Subcutaneous abdominal adipose tissue (tissue), 5 donors: ENCODE measurements around the gene ASTN2.

Source experiments
- H3K27ac ChIP-seq: one replicate; pipeline ENCODE4 v1.7.0; 2013; ENCODE audit warnings: low read depth, mild to moderate bottlenecking, inconsistent platforms, low read length, moderate library complexity
- H3K27me3 ChIP-seq, 5 donors: one replicate each; pipeline ENCODE4 v1.7.0; 2013; ENCODE audit warnings: low read length in 5 of 5, inconsistent platforms in 1 of 5; ENCODE audit not compliant: control insufficient read depth in 5 of 5, insufficient read depth in 4 of 5
- H3K36me3 ChIP-seq, 5 donors: one replicate each; pipeline ENCODE4 v1.7.0; 2013; ENCODE audit warnings: low read length in 5 of 5; ENCODE audit not compliant: control insufficient read depth in 5 of 5, insufficient read depth in 5 of 5
- H3K4me1 ChIP-seq, 5 donors: one replicate each; pipeline ENCODE4 v1.7.0; 2013; ENCODE audit warnings: low read length in 5 of 5, mild to moderate bottlenecking in 3 of 5, moderate library complexity in 1 of 5; ENCODE audit not compliant: control insufficient read depth in 5 of 5, insufficient read depth in 5 of 5
- H3K4me3 ChIP-seq, 5 donors: one replicate each; pipeline ENCODE4 v1.7.0; 2013; ENCODE audit warnings: low read length in 5 of 5, low read depth in 1 of 5
- H3K9ac ChIP-seq, 5 donors: one replicate each; pipeline ENCODE4 v1.7.0; 2013; ENCODE audit warnings: low read length in 5 of 5, mild to moderate bottlenecking in 4 of 5, moderate library complexity in 3 of 5
- H3K9me3 ChIP-seq, 5 donors: one replicate each; pipeline ENCODE4 v1.7.0; 2013; ENCODE audit warnings: low read length in 5 of 5; ENCODE audit not compliant: control insufficient read depth in 5 of 5
- donor health status: healthy.
- donor health status: healthy.
- donor health status: healthy.
- donor health status: healthy.
- donor health status: healthy.

The ASTN2 gene

GRCh38 chr9:117239428-117239827 is 175.4 kb downstream of the ASTN2 start:
- Histone ChIP-seq H3K36me3 (no peaks in the 10 kb centered on the region), H3K9me3 (no peaks in the 10 kb centered on the region), H3K4me3 (no peak overlapping the region), H3K4me1 (no peaks in the 10 kb centered on the region), H3K27ac (no peak overlapping the region), H3K9ac (no peak overlapping the region), H3K27me3 (no peaks in the 10 kb centered on the region)

GRCh38 chr9:117234103-117234502 is 180.8 kb downstream of the ASTN2 start:
- H3K9me3 ChIP-seq = no peaks in the 10 kb centered on the region
- no peak overlapping the region for H3K9ac ChIP-seq
- H3K36me3 ChIP-seq = no peaks in the 10 kb centered on the region
- peaks cover 0 to 6% (median 0%) of the 10 kb centered on the region in 5 donors for H3K27me3 ChIP-seq
- no peaks in the 10 kb centered on the region for H3K4me1 ChIP-seq
- H3K4me3 ChIP-seq = no peak overlapping the region
- H3K27ac ChIP-seq = no peak overlapping the region

DNA sequence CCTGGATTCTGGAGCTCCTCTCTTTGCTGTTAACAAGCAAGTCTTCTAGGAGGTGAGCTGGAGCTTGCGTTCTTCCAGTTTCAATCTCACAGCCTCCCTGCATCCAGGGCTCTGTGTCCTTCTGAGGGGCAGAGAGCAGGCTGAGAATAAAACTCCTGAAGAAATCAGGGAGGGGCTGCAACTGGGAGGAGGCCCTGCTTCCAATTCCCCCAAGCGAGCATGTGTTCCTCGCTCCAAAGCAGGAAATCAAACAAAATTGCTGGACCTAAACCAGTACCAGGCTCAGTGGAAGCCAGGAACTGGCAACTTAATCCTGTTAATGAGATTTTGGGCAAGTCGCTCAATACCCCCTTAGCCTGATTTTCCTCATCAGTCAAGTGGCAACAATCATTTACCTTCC is 181.8 kb downstream of the ASTN2 start:
- H3K9ac ChIP-seq = no peak overlapping the region
- H3K9me3 ChIP-seq = no peaks in the 10 kb centered on the region
- H3K27ac ChIP-seq = no peak overlapping the region
- no peaks in the 10 kb centered on the region for H3K36me3 ChIP-seq
- H3K4me3 ChIP-seq = no peak overlapping the region
- peaks cover 0 to 6% (median 0%) of the 10 kb centered on the region in 5 donors for H3K27me3 ChIP-seq
- H3K4me1 ChIP-seq = no peaks in the 10 kb centered on the region

GRCh38 chr9:117232281-117232680 is 182.6 kb downstream of the ASTN2 start:
- Histone ChIP-seq H3K27ac (no peak overlapping the region), H3K36me3 (no peaks in the 10 kb centered on the region), H3K9me3 (no peaks in the 10 kb centered on the region), H3K4me1 (no peaks in the 10 kb centered on the region), H3K4me3 (no peak overlapping the region), H3K9ac (no peak overlapping the region), H3K27me3 (peaks cover 0 to 6% (median 0%) of the 10 kb centered on the region in 5 donors)

GRCh38 chr9:117231012-117231411 is 183.8 kb downstream of the ASTN2 start:
- Histone ChIP-seq H3K9ac (no peak overlapping the region), H3K27ac (no peak overlapping the region), H3K4me3 (no peak overlapping the region), H3K4me1 (no peaks in the 10 kb centered on the region), H3K9me3 (no peaks in the 10 kb centered on the region), H3K36me3 (no peaks in the 10 kb centered on the region), H3K27me3 (peaks cover 0 to 6% (median 0%) of the 10 kb centered on the region in 5 donors)

DNA sequence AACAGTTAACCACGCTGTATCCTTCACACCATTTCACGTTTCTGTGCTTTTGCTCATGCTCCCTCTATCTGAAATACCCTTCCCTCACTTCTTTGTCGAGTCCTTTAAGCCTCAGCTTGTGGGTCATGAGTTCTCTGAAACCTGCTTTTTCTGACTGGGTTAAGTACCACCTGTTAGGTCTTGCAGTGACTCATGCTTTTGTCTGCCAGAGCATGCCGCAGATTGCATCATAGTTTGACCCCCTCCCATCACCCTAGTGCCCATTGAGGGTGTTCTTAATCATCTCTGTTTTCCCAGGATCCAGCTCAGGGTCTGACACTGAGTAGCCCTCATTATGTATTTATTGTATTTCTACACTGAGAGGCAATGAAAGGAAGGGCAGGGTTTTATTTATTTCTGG is 190.2 kb downstream of the ASTN2 start:
- H3K9me3 ChIP-seq = no peaks in the 10 kb centered on the region
- H3K4me3 ChIP-seq = no peak overlapping the region
- no peak overlapping the region for H3K9ac ChIP-seq
- no peak overlapping the region for H3K27ac ChIP-seq
- no peaks in the 10 kb centered on the region for H3K4me1 ChIP-seq
- no peaks in the 10 kb centered on the region for H3K27me3 ChIP-seq
- no peaks in the 10 kb centered on the region for H3K36me3 ChIP-seq

- Histone ChIP-seq H3K9ac (no peak overlapping the region), H3K9me3 (peaks cover 0 to 7% (median 0%) of the 10 kb centered on the region in 5 donors), H3K27ac (no peak overlapping the region), H3K4me1 (no peaks in the 10 kb centered on the region), H3K4me3 (no peak overlapping the region), H3K27me3 (no peaks in the 10 kb centered on the region), H3K36me3 (no peaks in the 10 kb centered on the region)
Measured at GRCh38 chr9:117218951-117219350, 195.9 kb downstream of the ASTN2 start.

DNA sequence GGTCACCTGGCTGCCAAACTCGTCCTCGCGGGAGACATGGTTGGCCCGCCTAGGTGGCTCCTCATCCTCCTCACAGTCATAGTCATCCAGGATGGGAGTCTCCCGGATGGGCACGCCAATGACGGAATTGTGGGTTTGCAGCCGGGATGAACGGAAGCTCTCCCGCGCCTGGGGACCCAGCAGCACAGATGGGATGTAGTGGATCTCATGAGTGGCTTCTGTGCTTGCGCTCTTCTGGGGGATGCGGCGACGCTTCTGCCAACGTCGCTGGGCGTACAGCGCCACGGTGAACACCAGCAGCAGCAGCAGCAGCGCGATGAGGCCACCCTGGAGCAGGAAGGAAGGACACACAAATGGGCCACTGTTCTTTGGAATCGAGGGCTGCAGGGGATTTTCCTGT is 200.4 kb downstream of the ASTN2 start:
- no peaks in the 10 kb centered on the region for H3K36me3 ChIP-seq
- no peak overlapping the region for H3K27ac ChIP-seq
- H3K27me3 ChIP-seq = no peaks in the 10 kb centered on the region
- H3K9me3 ChIP-seq = peaks cover 0 to 12% (median 6%) of the 10 kb centered on the region in 5 donors
- no peaks in the 10 kb centered on the region for H3K4me1 ChIP-seq
- no peak overlapping the region for H3K9ac ChIP-seq
- no peak overlapping the region for H3K4me3 ChIP-seq

DNA sequence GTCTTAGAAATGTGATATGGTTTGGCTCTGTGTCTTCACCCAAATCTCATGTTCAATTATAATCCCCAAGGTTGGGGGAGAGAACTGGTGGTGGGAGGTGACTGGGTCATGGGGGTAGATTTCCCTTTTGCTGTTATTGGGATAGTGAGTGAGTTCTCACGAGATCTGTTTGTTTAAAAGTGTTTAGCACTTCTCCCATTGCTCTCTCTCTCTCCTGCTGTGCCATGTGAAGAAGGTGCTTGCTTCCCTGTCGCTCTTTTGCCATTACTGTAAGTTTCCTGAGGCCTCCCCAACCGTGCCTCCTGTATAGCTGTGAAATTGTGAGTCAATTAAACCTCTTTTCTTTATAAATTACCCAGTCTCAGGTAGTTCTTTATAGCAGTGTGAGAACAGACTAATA is 203.6 kb downstream of the ASTN2 start:
- H3K27me3 ChIP-seq = no peaks in the 10 kb centered on the region
- H3K27ac ChIP-seq = no peak overlapping the region
- no peaks in the 10 kb centered on the region for H3K4me1 ChIP-seq

DNA sequence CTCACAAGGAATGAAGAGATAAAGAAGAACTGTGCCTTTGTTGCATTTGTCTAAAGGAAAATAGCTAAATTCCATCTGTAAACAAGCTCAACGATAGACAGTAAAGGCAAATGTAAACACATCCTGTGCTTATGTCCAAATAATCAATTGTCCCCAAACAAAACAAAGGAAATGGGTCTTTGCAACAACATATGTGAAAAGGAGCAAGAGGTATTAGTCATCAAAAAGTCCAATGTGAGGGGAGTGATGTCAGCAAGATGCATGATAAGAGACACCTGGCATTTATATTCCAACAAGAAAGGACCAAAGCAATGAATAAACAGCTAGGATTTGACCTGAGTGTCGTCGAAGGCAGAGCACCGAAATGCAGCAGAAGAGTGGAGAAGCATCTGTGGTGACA is 209.1 kb downstream of the ASTN2 start:
- H3K9ac ChIP-seq = no peak overlapping the region
- no peaks in the 10 kb centered on the region for H3K36me3 ChIP-seq
- H3K4me3 ChIP-seq = no peak overlapping the region
- peaks cover 0 to 20% (median 12%) of the 10 kb centered on the region in 5 donors for H3K9me3 ChIP-seq
- H3K4me1 ChIP-seq = no peaks in the 10 kb centered on the region
- no peak overlapping the region for H3K27ac ChIP-seq
- peaks cover 0 to 2% (median 0%) of the 10 kb centered on the region in 5 donors for H3K27me3 ChIP-seq

More for the DNA sequence above, 203.6 kb downstream of the ASTN2 start:
- H3K9ac ChIP-seq = no peak overlapping the region
- H3K36me3 ChIP-seq = no peaks in the 10 kb centered on the region
- peaks cover 0 to 19% (median 16%) of the 10 kb centered on the region in 5 donors for H3K9me3 ChIP-seq
- no peak overlapping the region for H3K4me3 ChIP-seq

GRCh38 chr9:117204971-117205370 is 209.9 kb downstream of the ASTN2 start:
- Histone ChIP-seq H3K27me3 (peaks cover 0 to 2% (median 0%) of the 10 kb centered on the region in 5 donors), H3K9me3 (peaks cover 0 to 19% (median 11%) of the 10 kb centered on the region in 5 donors), H3K4me3 (no peak overlapping the region), H3K4me1 (no peaks in the 10 kb centered on the region), H3K36me3 (no peaks in the 10 kb centered on the region), H3K9ac (no peak overlapping the region), H3K27ac (no peak overlapping the region)
